Stimulated activated CD4-positive, alpha-beta T cell treated with anti-CD3 and anti-CD28 coated beads, TNF-alpha, amount 100 ng/mL, for 4 hours (primary cell): ENCODE data around the gene MS4A18.
"Not testable (repeated sequence)": the region's sequence is repeated elsewhere in the genome, so short reads cannot be mapped to it uniquely, and the experiment has no call there.

Experiments used
- DNase-seq, 3 experiments: peaks; one replicate each; pipeline ENCODE4 v3.0.0-alpha.2; 2020; ENCODE audit warnings: low read depth in 3 of 3

MS4A18 gene

GRCh38 chr11:60724420-60724819 is at the start of gene MS4A18:
MS4A18 (plus strand) TSS chr11:60724720.
- DNase-seq, result no peak

DNA sequence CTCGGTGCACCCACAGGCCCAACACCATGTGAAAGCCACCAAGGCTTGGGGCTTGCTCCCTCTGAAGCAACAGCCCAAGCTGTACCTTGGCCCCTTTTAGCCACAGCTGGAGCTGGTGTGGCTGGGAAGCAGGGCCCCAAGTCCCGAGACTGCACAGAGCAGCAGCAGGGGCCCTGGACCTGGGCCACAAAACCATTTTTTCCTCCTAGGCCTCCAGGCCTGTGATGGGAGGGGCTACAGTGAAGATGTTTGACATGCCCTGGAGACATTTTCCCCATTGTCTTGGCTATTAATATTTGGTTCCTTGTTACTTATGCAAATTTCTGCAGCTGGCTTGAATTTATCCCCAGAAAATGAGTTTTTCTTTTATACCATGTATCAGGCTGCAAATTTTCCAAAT is 46.3 kb upstream of the MS4A18 start:
- not testable (repeated sequence) for DNase-seq

- no peak for DNase-seq
Observed at GRCh38 chr11:60679879-60680278, 44.6 kb upstream of the MS4A18 start.

DNA sequence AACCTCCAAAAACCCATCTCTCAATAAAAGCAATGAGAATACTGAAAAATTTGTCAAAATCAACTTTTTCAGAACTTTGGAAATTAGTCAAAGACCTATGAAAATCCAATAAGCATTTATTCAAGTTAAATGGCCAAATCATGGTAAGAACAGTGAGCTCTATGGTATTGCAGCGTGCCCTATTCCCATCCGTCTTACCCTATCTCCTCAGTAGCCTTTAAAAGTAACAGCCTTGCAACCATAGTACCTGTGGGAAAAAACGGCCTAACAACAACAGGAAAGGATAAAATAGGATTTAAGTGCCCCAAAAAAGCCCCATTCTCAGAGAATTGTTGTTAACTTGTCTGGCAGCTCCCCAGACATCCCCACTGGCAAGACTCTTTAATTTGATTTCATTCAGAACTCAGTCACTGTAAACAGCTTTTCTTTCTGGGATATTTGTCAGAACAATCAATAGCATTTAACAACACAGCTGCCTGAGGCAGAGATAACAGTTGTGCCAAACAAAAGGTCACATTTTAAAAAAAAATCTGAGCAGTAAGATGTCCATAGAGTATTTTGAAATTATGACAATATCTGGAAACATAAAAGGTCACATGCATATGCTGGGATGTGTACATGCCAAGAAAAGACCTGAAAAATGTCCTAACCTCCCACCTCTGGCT is 43.9 kb upstream of the MS4A18 start:
- no peak for DNase-seq

DNA sequence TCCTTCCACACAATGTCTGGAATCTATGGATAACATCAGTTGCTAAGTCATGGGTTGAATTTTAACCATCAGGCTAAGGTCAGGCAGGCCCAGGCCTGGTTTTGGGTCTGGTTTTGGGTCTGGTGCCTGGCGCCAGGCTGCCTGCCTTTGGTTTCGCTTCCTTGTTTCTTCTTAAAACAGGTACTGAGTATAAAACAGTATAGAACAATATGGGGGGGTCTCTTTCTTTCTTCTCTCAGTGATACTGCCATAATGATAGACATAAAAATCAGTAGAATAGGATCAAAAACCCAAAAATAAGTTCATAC is 40.0 kb upstream of the MS4A18 start:
- not testable (repeated sequence) for DNase-seq

- no peak for DNase-seq
Observed at GRCh38 chr11:60691661-60692060, 32.9 kb upstream of the MS4A18 start.

DNA sequence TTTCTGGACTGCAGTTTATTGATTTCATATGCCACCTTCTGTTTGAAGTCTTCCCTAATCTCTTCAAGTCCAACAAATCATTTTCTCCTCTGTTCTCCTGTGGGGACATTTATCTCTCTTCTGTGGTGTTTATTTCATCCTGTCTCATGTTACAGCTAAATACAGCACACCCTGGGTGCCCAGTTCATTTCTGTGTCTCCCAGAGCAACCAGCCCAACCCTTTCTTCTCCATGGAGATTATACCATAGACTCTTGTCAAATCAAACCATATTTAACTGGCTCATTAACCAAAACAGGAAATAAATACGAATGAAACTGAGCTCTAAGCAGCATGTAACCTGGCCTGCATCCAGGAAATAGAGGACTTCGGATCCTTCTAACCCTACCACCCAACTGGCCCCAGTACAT is 25.2 kb upstream of the MS4A18 start, which contains the start of gene MS4A8:
Gene MS4A8 (plus strand): TSS at position 329 of the 408 bp plus-strand sequence. CDS start 1,249 bp downstream, outside the sequence.
- no peak for DNase-seq

- DNase-seq, result no peak
Observed at GRCh38 chr11:60699936-60700335, 24.6 kb upstream of the MS4A18 start.

DNA sequence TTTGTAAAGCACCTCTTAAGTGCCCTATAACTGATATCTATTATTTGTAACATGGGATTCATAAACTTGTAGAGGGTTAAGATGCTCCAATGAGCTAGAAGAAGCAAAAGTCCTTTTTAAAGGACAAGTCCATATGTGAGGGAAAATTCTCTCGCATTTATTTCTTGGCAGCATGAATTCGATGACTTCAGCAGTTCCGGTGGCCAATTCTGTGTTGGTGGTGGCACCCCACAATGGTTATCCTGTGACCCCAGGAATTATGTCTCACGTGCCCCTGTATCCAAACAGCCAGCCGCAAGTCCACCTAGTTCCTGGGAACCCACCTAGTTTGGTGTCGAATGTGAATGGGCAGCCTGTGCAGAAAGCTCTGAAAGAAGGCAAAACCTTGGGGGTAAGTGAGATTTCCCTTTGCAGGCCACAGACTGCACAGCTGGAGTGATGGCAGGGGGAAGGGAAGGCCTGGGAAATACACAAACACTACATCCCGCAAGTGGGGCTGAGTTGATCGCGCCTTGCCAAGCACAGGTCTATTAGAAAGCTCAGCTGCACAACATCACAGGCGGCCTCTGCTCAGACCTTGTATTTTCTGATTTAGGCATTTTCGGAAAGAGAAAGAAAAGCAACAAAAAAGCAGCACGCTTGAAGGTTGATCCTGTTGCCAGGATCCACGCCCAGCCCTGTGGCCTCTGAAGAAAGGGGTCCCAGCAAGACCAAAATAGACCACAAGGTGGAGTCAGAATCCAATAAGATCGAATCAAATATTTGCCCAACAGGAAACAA is 23.6 kb upstream of the MS4A18 start:
- no peak for DNase-seq

GRCh38 chr11:60701469-60701818 is 23.1 kb upstream of the MS4A18 start:
- DNase-seq, result no peak

- DNase-seq, result no peak
Observed at GRCh38 chr11:60703374-60703773, 21.1 kb upstream of the MS4A18 start.

DNA sequence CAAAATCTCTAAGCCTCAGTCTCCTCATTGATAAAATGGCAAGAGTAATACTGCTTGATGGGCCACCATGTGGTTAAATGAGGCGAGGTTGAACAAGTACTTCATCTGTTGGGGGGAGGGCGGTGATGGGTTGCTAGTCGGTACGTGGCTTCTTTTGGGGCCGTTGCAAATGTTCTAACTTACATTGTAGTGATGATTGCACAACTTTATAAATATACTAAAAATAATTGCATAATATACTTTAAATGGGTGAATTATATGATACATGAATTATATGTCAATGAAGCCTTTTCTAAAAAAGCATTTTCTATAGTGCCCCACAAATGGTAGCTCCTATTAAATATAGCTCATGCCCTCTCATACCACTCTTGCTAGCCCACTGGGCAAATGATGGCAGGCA is 18.6 kb upstream of the MS4A18 start:
- no peak for DNase-seq

DNA sequence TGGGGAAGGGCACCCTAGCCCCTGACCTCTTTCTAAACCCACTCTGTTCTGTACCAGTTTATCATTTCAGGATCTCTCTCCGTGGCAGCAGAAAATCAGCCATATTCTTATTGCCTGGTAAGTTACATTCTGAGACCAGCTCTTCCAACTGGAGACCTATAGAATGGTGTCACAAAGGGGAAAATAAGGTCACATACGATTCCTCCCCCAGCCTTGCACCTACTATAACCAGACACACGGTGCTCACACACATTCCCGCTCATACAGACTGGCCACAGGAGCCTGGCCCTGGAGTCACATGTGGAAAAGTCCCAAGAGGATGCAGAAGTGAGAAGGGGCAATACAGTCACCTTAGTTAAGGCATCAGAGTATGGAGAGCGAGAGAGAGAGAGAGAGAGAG is 17.6 kb upstream of the MS4A18 start:
- DNase-seq, result no peak

GRCh38 chr11:60710482-60710881 is 14.0 kb upstream of the MS4A18 start:
- no peak for DNase-seq

GRCh38 chr11:60711276-60711675 is 13.2 kb upstream of the MS4A18 start:
- no peak for DNase-seq

GRCh38 chr11:60713423-60713822 is 11.1 kb upstream of the MS4A18 start:
- not testable (repeated sequence) for DNase-seq

DNA sequence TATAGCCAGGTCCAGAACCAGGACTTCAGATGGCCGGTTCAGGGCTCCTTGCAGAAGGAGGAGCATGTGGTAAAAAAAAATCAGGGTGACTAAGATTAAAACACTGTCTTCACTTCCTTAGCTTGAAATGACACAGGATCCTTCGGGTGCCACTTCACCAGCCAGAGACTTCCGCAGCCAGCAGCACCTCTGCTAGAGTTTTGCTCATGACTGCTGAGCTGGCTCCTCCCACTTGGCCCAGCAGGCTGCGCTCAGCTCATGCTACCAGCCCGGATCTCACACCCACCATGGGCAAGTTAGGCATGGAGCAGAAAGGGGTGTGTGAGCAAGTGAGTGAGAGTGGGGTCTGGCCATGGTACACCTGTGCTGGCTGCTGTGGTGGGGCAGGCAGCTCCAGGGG is 6.6 kb upstream of the MS4A18 start:
- no peak for DNase-seq

- no peak for DNase-seq
Observed at GRCh38 chr11:60718524-60719316, 5.8 kb upstream of the MS4A18 start.

GRCh38 chr11:60719391-60719790 is 5.1 kb upstream of the MS4A18 start:
- no peak for DNase-seq

- no peak for DNase-seq
Observed at GRCh38 chr11:60720460-60720859, 4.1 kb upstream of the MS4A18 start.

DNA sequence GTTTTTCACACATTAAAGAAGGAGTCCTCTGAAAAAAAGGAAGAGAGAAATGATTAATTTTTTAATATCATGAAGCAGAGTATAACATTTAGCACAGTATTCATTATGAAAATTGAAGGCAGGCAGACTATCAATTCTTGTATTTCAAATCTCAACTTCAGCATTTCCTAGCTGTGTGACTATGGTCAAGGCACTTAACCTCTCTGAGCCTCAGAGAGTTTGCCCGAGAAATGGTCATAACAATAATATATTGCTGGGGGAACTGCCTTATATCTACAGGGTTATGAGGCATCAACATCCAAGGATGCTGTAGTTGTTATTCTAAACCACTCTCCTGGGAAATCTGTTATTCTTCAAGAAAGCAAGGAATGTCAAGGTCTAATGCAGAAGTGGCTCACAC is 1.1 kb downstream of the MS4A18 start:
- no peak for DNase-seq

- no peak for DNase-seq
Observed at GRCh38 chr11:60731586-60731985, 7.1 kb downstream of the MS4A18 start.

GRCh38 chr11:60734279-60734678 is 9.8 kb downstream of the MS4A18 start:
- DNase-seq, result no peak
